ENCODE data around the gene TBX15. TPM values are rescaled to one million over a fixed set of nuclear protein-coding genes. Genes with fewer than 3 reads are reported as not detected.

The TBX15 gene
- total and polyA plus RNA-seq, 9 of the 15 experiments (the other 6 are each of a cell fraction or from before 2014, with no cell fraction given): 0.03 to 3.4 (median 2.3) TPM

GRCh38 chr1:118926261-118926660 lies 61.9 kb downstream of the TBX15 start (continued):
- TF ChIP-seq ZNF212 (CRISPR knock-in tag; IDR thresholded peaks at IDR 0.05) (no peak), PHF21A (IDR thresholded peaks at IDR 0.05; ENCODE audit: borderline replicate concordance, low read depth) (no peak)

GRCh38 chr1:118925651-118926050 lies 62.5 kb downstream of the TBX15 start:
- BruUV-seq (replicated peaks): no TSS peak
- 7% methylated on average over 2 of the region's 2 CpGs for WGBS (ENCODE audit: insufficient coverage, low coverage, missing lambda C conversion rate)
- no peak for TF ChIP-seq ZNF551 (CRISPR knock-in tag; IDR thresholded peaks at IDR 0.05)
- TF ChIP-seq JUN (IDR thresholded peaks at IDR 0.05; ENCODE audit: borderline replicate concordance, low read depth, low read length): no peak
- no peak for TF ChIP-seq JUN (CRISPR knock-in tag; IDR thresholded peaks at IDR 0.05; ENCODE audit: borderline replicate concordance)
- no peak for TF ChIP-seq ZNF785 (CRISPR knock-in tag; IDR thresholded peaks at IDR 0.05)
- TF ChIP-seq SRSF9 (IDR thresholded peaks at IDR 0.05; ENCODE audit: borderline replicate concordance, low read depth, low read length): no peak
- TF ChIP-seq SAP30 (IDR thresholded peaks at IDR 0.05; ENCODE audit: borderline replicate concordance, insufficient read depth, low read depth, low read length, poor library complexity, severe bottlenecking): no peak
- no peak for TF ChIP-seq ZNF263 (CRISPR knock-in tag; IDR thresholded peaks at IDR 0.05; ENCODE audit: borderline replicate concordance)
- TF ChIP-seq PBX2 (CRISPR knock-in tag; IDR thresholded peaks at IDR 0.05; ENCODE audit: low read depth): no peak
- no peak for TF ChIP-seq PBX2 (tag; conservative IDR thresholded peaks at IDR 0.05; ENCODE audit: low read depth)
- no peak for TF ChIP-seq ELK1 (CRISPR knock-in tag; IDR thresholded peaks at IDR 0.05)
- TF ChIP-seq SMARCC2 (IDR thresholded peaks at IDR 0.05; ENCODE audit: low read depth): no peak
- no peak for TF ChIP-seq SMAD3 (CRISPR knock-in tag; conservative IDR thresholded peaks at IDR 0.05)
- no peak for TF ChIP-seq HSF4 (CRISPR knock-in tag; IDR thresholded peaks at IDR 0.05; ENCODE audit: borderline replicate concordance)
- TF ChIP-seq NR4A1 (CRISPR knock-in tag; IDR thresholded peaks at IDR 0.05): no peak
- no peak for TF ChIP-seq NR4A1 (tag; IDR thresholded peaks at IDR 0.05)
- TF ChIP-seq POLR2A (conservative IDR thresholded peaks at IDR 0.05): no peak
- no peak for TF ChIP-seq SAFB2 (IDR thresholded peaks at IDR 0.05; ENCODE audit: borderline replicate concordance, low read depth, low read length, severe bottlenecking)
- TF ChIP-seq ZNF217 (CRISPR knock-in tag; IDR thresholded peaks at IDR 0.05): no peak
- no peak for TF ChIP-seq ARHGAP35 (IDR thresholded peaks at IDR 0.05; ENCODE audit: partially characterized antibody)

More at GRCh38 chr1:118925651-118926050, 62.5 kb downstream of the TBX15 start:
- Histone ChIP-seq H3K9ac (ENCODE audit: insufficient read depth in 1 of 2, low read depth in 2 of 2, low read length in 2 of 2) (no peak overlapping the region), H3K79me2 (ENCODE audit: control insufficient read depth, insufficient read depth, low read length) (no peaks in the 10 kb centered on the region), H3K4me2 (ENCODE audit: insufficient read depth, low read length) (no peak overlapping the region), H3K9me3 (replicated peaks; ENCODE audit: control insufficient read depth, insufficient read depth, low read depth, low read length) (no peaks in the 10 kb centered on the region), H3K4me1 (replicated peaks in 1 of 2; ENCODE audit: control insufficient read depth in 2 of 2, insufficient read depth in 2 of 2, low read length in 2 of 2) (no peaks in the 10 kb centered on the region; a peak in 1 of 5 replicates), H3K36me3 (ENCODE audit: control insufficient read depth, insufficient read depth, low read length) (no peaks in the 10 kb centered on the region), H3K27ac (ENCODE audit: extremely low read depth, low read depth, low read length) (no peak overlapping the region), H3K27me3 (ENCODE audit: control insufficient read depth in 2 of 2, insufficient read depth in 2 of 2, low read length in 2 of 2) (no peaks in the 10 kb centered on the region), H3K4me3 (no peak overlapping the region), H4K20me1 (replicated peaks; ENCODE audit: control insufficient read depth, insufficient read depth, low read length) (no peaks in the 10 kb centered on the region), H2AFZ (ENCODE audit: low read depth, low read length) (no peak overlapping the region), H3K9me1 (ENCODE audit: control insufficient read depth, insufficient read depth, low read length) (no peaks in the 10 kb centered on the region)
- FAIRE-seq: no peak
- no peak for DNase-seq (ENCODE audit: extremely low read depth in 1 of 4, low spot score in 3 of 4)
- POLR2A ChIA-PET: interaction anchor here (0.7 kb wide), 1 partner anchor 37 kb away, joined by 4 read pairs; no protein-coding TSS in a partner anchor
- intact Hi-C loops (cut with micrococcal nuclease): no loop called here
- ATAC-seq: no peak
- CTCF ChIA-PET (ENCODE audit: low intra/inter-chr PET ratio): no interaction called here
- in situ Hi-C loops (cut with MboI): no loop called here
